PC-3 (cell line): ENCODE data around the gene SLC35F1.

Experiments
- EZH2 ChIP-seq: fragments of 300-600 bp; sonication (generic); IDR thresholded peaks from one replicate; pipeline ENCODE4 v1.6.1; 2017; ENCODE audit warnings: antibody characterized with exemption, mild to moderate bottlenecking, low read length; ENCODE audit not compliant: unreplicated experiment
- EZH2phosphoT487 ChIP-seq: fragments of 300-600 bp; sonication (generic); IDR thresholded peaks from 2 replicates; pipeline ENCODE4 v1.6.1; 2018; ENCODE audit warnings: mild to moderate bottlenecking, antibody characterized with exemption, low read length, borderline replicate concordance
- TF ChIP-seq, protein P1 (sequence below): fragments of 300-600 bp; sonication (generic); conservative IDR thresholded peaks from 2 replicates; pipeline ENCODE4 v1.5.1; 2017; ENCODE audit warnings: antibody characterized with exemption, low read depth, mild to moderate bottlenecking, low read length

GRCh38 chr6:117880824-117881223, 26.2 kb upstream of the SLC35F1 start:
- TF ChIP-seq EZH2 (no peak), EZH2phosphoT487 (no peak)
- TF ChIP-seq, protein P1, sequence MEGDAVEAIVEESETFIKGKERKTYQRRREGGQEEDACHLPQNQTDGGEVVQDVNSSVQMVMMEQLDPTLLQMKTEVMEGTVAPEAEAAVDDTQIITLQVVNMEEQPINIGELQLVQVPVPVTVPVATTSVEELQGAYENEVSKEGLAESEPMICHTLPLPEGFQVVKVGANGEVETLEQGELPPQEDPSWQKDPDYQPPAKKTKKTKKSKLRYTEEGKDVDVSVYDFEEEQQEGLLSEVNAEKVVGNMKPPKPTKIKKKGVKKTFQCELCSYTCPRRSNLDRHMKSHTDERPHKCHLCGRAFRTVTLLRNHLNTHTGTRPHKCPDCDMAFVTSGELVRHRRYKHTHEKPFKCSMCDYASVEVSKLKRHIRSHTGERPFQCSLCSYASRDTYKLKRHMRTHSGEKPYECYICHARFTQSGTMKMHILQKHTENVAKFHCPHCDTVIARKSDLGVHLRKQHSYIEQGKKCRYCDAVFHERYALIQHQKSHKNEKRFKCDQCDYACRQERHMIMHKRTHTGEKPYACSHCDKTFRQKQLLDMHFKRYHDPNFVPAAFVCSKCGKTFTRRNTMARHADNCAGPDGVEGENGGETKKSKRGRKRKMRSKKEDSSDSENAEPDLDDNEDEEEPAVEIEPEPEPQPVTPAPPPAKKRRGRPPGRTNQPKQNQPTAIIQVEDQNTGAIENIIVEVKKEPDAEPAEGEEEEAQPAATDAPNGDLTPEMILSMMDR, result no peak
